KBM-7 (cell line): ENCODE measurements around the gene KIF6.
A peak's percentile ranks its signal among the peaks of the same experiment; 100 is the strongest.

Source experiments
- DNase-seq: peaks from one replicate; pipeline ENCODE4 v3.0.0-alpha.2; 2015
- in situ Hi-C: fragments of 300-500 bp; cut with MboI; formaldehyde crosslinking; loops from 2 replicates; pipeline ENCODE4 v1.14.3; 2020; ENCODE audit warnings: low sequenced_read_pairs, low pct_unique_long_range_greater_than_20kb, mixed read lengths

The KIF6 gene

GRCh38 chr6:39350723-39351505 lies 374.3 kb downstream of the KIF6 start:
- DNase-seq: no peak
- in situ Hi-C loops: no loop called here

DNA sequence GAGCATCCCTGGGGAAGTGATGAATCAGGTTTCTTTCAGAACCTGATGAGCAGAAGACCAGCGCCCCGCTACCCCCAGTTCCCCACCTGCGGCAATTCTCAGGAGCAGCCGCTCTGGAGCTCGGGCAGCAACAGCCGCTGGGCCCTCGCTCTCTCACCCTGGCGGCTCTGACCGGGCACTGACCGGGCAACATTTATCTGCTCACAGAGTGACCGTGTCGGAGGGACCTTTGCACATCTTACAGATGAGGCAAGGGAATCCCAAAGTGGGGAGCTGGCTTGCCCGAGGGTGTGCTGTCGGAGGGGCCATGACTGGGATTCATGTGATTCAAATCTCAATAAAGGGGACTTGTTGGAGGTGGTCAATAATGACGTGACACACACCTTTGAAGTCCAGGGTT lies 376.5 kb downstream of the KIF6 start:
- in situ Hi-C loops: no loop called here
- no peak for DNase-seq

- in situ Hi-C loops: no loop called here
- DNase-seq: peak; percentile 61
These were observed 377.2 kb downstream of the KIF6 start for GRCh38 chr6:39347906-39348585.

DNA sequence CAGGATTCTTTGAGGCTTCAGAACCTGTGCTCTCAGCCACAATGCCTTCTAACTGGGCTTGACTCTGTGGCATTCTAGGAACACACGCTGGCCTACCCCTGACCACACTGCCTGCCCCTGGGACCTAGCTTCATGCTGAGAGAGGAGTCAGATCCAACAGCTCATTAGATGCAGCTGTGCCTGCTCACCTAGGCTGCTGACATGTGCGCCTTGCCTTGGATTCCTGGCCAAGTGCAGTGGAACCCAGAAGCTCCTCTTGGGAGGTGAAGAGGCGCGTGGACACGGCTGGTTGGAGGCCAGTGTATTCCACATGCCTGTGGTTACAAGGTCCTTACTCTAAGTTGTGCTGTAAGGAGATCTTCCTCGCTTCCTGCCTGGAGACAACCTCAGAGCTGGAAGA lies 378.0 kb downstream of the KIF6 start:
- in situ Hi-C loops: no loop called here
- DNase-seq: no peak

- in situ Hi-C loops: no loop called here
- DNase-seq: no peak
These were observed 380.4 kb downstream of the KIF6 start for GRCh38 chr6:39344821-39345280.

DNA sequence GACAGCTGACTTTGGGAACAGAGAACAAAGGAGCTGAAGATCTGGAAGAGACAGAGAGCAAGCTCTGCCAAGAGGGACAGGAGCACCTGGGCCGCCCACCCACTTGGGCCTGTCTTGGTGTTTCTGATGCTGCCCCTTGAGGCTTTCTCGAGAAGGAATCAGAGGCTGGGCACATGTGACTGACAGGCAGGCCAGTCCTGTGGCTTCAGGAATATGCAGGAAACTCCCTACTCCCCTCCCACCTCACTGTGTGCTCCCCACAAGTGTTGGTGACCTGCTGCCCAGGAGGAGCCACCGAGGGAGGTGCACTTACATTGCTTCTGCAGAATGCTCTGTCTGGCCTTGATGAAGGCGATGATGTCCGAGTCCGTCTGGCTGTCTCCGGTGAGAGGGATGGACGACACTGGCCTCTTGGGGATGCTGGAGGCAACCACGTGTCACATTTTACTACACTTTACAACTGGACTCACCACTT lies 381.8 kb downstream of the KIF6 start:
- in situ Hi-C loops: no loop called here
- DNase-seq: no peak

- DNase-seq: peak; percentile 3
- in situ Hi-C loops: no loop called here
These were observed 382.4 kb downstream of the KIF6 start for GRCh38 chr6:39342692-39343395.

GRCh38 chr6:39341937-39342336 lies 383.3 kb downstream of the KIF6 start:
- in situ Hi-C loops: no loop called here
- DNase-seq: no peak

DNA sequence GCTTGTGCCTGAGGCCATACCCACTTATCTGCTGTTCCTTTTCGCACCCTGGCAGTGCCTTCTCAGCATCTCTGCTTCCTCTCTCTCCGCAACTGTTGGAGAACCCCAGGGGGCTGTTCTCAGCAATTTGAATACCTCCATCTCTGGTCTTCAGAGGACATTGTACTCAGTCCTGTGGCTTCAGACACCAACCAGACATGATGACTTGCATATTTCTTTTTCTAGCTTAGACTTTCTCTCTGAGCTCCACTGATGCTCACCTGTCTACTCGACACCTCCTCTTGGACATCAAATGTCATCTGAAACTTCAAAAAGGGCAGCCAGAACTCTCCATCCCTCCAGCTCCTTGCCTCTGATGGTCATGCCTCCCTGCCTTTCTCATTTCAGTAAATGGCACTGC lies 383.9 kb downstream of the KIF6 start:
- DNase-seq: no peak
- in situ Hi-C loops: no loop called here

DNA sequence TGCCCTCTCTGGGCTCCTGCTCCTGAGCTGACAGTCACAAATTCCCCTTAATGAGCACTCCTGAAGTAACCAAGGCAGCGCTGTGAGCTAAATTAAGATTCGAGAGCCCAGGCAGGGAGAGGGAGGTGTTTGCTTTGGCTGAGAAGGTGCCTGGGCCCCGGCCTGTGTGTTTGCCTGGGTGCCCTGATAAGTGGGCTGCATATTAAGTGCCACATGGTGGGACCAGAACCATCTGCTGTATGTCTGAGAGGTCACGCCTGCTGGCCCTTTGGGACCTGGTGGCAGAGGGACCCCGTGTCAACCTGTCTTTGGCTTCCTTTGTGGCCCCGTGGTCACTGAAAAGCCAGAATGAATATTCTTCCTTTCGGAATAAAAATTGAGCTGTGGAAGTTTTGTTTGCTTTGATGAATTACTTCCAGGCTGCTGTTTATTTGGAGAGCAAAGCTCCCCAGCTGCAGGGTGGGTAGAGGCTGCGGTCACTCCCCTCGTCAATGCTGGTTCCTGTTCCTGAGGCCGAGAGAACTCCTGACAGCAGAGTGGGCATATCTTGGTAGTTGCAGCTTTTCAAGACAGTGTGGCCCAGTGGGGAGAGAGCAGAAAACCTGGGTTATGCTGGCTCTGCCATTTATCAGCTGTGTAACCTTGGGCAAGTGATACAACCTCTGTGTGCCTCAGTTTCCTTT lies 385.2 kb downstream of the KIF6 start:
- in situ Hi-C loops: no loop called here
- DNase-seq: peak; percentile 28

- in situ Hi-C loops: no loop called here
These were observed 385.9 kb downstream of the KIF6 start for GRCh38 chr6:39339096-39339867.

GRCh38 chr6:39338397-39338796 lies 386.8 kb downstream of the KIF6 start:
- DNase-seq: no peak
- in situ Hi-C loops: no loop called here

More at GRCh38 chr6:39339096-39339867, 385.9 kb downstream of the KIF6 start:
- DNase-seq: no peak

DNA sequence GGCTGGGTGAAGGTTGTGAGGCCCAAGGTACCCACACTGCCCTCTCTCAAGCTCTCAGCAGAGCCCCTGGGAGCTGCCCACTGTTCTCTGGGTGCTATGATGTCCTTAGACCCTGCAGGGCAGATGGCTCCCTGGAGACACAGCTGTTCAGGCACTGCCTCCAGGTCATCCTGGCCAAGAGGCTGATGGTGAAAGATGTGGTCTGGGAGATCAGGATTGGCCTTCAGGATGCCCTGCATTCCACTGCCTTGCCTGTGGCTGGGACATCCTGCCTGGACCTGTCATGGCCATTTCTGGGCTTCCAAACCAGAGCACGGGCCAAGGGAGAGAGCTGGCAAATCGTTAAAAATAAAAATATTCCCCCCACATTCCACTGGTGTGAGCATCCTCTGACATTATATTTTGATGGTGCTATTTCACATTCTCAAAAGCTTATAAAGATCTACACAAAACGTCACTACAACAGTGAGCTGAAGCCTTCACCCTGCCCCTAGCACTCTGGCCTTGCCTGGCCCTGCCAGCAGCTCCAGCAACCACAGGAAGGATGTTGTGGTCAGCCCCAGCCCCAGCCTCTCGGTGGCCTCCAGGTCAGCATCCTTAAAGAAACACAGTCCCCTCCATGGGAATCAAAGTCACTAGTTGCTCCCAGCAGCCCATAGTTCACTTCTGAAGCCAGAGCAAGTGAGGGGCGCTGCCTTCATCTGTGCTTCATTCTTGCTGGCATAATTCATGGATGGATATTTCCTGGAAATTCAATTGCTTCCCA lies 389.2 kb downstream of the KIF6 start:
- in situ Hi-C loops: no loop called here
- peak; percentile 30 for DNase-seq

- in situ Hi-C loops: no loop called here
- no peak for DNase-seq
These were observed 391.4 kb downstream of the KIF6 start for GRCh38 chr6:39333644-39334438.

DNA sequence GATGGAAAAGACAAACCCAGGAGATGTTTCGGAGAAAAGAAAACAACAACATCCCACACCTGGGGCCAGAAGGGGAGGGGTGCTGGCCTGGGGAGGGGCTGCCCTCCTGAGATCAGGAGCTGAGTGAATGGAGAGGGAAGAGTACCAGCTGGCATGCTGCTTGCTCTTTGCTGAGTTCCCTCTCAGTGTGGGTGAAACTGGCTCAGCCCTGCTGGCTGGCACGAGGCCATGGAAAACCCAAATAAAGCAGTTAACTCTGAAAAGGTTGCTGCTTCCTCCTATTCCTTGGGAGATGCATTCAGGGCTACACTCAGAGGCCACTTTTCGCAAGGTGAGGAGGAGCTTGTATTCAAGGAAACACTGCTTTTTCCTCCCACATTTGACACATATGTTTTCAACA lies 394.7 kb downstream of the KIF6 start:
- no peak for DNase-seq
- in situ Hi-C loops: no loop called here

DNA sequence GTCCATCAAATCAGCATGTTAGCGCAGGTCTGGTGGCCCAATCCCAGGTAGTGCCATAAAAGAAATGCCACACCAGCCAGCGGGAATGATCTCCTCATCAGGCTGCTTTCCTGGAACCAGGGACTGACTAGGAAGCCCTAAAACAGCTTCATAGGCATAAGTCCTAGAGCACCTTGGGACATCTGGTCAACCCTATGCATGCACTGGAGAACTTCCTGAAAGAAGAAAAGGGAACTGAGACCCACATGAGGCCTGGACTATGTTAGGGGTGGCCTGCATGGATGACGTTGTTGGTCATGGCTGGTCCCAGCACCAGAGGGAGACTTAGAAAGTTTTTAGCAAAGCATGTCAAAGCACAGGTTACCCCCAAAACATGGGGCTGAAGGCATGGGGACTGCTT lies 395.2 kb downstream of the KIF6 start:
- in situ Hi-C loops: no loop called here
- peak; percentile 31 for DNase-seq

DNA sequence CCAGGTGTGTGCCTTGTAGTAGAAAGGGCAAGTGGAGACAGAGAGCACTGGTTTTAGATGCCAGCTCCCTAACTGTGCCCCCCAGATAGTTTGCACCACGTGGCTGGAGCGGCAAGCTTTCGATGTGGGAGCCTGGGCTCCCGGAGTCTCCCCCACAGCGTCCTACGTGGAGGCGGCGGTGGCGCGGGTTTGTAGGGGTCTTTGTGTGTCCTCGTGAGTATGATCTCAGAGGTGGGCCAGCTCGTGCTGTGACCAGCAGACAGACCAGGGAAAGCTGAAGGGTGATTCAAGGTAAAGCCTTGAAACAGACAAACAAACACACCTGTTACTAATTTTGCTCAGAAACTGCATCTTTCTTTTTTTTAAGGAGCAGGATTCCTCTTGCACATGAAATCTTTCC lies 397.1 kb downstream of the KIF6 start:
- no peak for DNase-seq
- in situ Hi-C loops: no loop called here
